ENCODE measurements around the gene NEBL. TPM values are rescaled to one million over a fixed set of nuclear protein-coding genes. Genes with fewer than 3 reads are reported as not detected.

The NEBL gene
- total and polyA plus RNA-seq, 2 experiments from 2014 or later = 6.3 to 12.3 TPM

- Histone ChIP-seq H3K79me2 (no peaks in the 10 kb centered on the region), H3K9me2 (replicated peaks; ENCODE audit: insufficient read depth) (no peaks in the 10 kb centered on the region), H3K27ac (no peak overlapping the region), H3K4me2 (no peak overlapping the region), H4K20me1 (ENCODE audit: insufficient read depth, poor library complexity, severe bottlenecking) (no peaks in the 10 kb centered on the region), H2AFZ (no peak overlapping the region), H3K27me3 (no peaks in the 10 kb centered on the region), H3K4me1 (ENCODE audit: insufficient read depth) (no peaks in the 10 kb centered on the region), H3K9me3 (ENCODE audit: low read depth) (no peaks in the 10 kb centered on the region), H3K36me3 (replicated peaks; ENCODE audit: insufficient read depth, low read depth) (no peaks in the 10 kb centered on the region), H3K4me3 (no peak overlapping the region)
- no peak for DNase-seq (ENCODE audit: low spot score)
- TF ChIP-seq CTCF (IDR thresholded peaks at IDR 0.05; ENCODE audit: poor library complexity) (no peak), EZH2phosphoT487 (IDR thresholded peaks at IDR 0.05; ENCODE audit: low read depth, severe bottlenecking, unreplicated experiment) (no peak), EZH2 (IDR thresholded peaks at IDR 0.05; ENCODE audit: borderline replicate concordance) (no peak)
- WGBS (ENCODE audit: low lambda C conversion rate, missing lambda C conversion rate) = 96% methylated on average over 10 of the region's 10 CpGs
Measured at GRCh38 chr10:20852303-20852702, 44.8 kb downstream of the NEBL start.

- H3K36me3 ChIP-seq (replicated peaks; ENCODE audit: insufficient read depth, low read depth) = no peaks in the 10 kb centered on the region
- no peak overlapping the region for H3K27ac ChIP-seq
- no peak overlapping the region for H3K4me3 ChIP-seq
- no peak for DNase-seq (ENCODE audit: low spot score)
- TF ChIP-seq EZH2phosphoT487 (IDR thresholded peaks at IDR 0.05; ENCODE audit: low read depth, severe bottlenecking, unreplicated experiment) = no peak
- no peak for TF ChIP-seq CTCF (IDR thresholded peaks at IDR 0.05; ENCODE audit: poor library complexity)
- TF ChIP-seq EZH2 (IDR thresholded peaks at IDR 0.05; ENCODE audit: borderline replicate concordance) = no peak
- H3K79me2 ChIP-seq = no peaks in the 10 kb centered on the region
- H3K9me3 ChIP-seq (ENCODE audit: low read depth) = no peaks in the 10 kb centered on the region
- no peaks in the 10 kb centered on the region for H3K9me2 ChIP-seq (replicated peaks; ENCODE audit: insufficient read depth)
- no peaks in the 10 kb centered on the region for H3K4me1 ChIP-seq (ENCODE audit: insufficient read depth)
- 58% methylated on average over 2 of the region's 2 CpGs for WGBS (ENCODE audit: low lambda C conversion rate, missing lambda C conversion rate)
- no peak overlapping the region for H3K4me2 ChIP-seq
- no peaks in the 10 kb centered on the region for H4K20me1 ChIP-seq (ENCODE audit: insufficient read depth, poor library complexity, severe bottlenecking)
- no peak overlapping the region for H2AFZ ChIP-seq
- H3K27me3 ChIP-seq = no peaks in the 10 kb centered on the region
Measured at GRCh38 chr10:20847512-20847911, 49.6 kb downstream of the NEBL start.

DNA sequence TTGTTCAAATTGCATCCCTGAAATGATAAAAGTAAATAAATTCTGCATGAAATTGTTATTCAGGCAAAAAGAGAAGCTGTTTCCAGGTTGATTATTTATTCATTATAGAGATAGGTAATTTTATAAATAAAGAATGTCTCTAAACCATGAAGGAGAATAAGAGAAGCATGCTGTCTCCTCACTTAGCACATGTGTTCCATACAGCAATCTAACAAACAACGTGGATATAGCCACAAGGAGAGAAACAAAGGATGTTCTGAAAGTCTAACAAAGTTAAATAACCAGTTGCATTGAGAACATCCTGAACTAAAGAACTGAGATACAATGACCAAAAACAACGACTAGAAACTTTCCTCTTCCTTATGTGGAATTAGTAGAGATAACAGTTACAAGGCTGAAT lies 50.8 kb downstream of the NEBL start:
- Histone ChIP-seq H3K27ac (no peak overlapping the region), H3K4me3 (no peak overlapping the region), H3K9me2 (replicated peaks; ENCODE audit: insufficient read depth) (no peaks in the 10 kb centered on the region), H2AFZ (no peak overlapping the region), H3K79me2 (no peaks in the 10 kb centered on the region), H3K36me3 (replicated peaks; ENCODE audit: insufficient read depth, low read depth) (no peaks in the 10 kb centered on the region), H3K27me3 (no peaks in the 10 kb centered on the region), H3K4me1 (ENCODE audit: insufficient read depth) (no peaks in the 10 kb centered on the region), H4K20me1 (ENCODE audit: insufficient read depth, poor library complexity, severe bottlenecking) (no peaks in the 10 kb centered on the region), H3K9me3 (ENCODE audit: low read depth) (no peaks in the 10 kb centered on the region), H3K4me2 (no peak overlapping the region)
- WGBS (ENCODE audit: low lambda C conversion rate, missing lambda C conversion rate) = 78% methylated on average over 2 of the region's 2 CpGs
- TF ChIP-seq EZH2 (IDR thresholded peaks at IDR 0.05; ENCODE audit: borderline replicate concordance) (no peak), CTCF (IDR thresholded peaks at IDR 0.05; ENCODE audit: poor library complexity) (no peak), EZH2phosphoT487 (IDR thresholded peaks at IDR 0.05; ENCODE audit: low read depth, severe bottlenecking, unreplicated experiment) (no peak)
- DNase-seq (ENCODE audit: low spot score) = no peak

DNA sequence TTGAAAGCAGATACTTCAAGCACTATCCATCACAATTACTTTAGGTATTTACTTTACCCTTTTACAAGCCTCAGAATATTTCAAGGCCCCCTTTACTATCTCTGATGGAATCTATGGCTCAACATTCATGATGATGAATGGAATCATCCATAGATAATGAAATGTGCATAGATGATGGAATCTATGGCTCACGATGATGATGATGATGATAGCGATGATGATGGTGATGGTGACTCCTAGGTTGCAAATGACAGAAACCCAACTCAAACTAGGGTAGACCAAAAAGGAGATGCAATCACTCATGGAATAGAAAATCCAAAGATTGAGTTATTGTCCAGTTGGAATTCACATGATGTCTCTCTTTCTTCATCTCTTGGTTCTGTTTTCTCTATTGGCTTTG lies 55.7 kb downstream of the NEBL start:
- Histone ChIP-seq H3K4me1 (ENCODE audit: insufficient read depth) (no peaks in the 10 kb centered on the region), H3K27ac (no peak overlapping the region), H4K20me1 (ENCODE audit: insufficient read depth, poor library complexity, severe bottlenecking) (no peaks in the 10 kb centered on the region), H3K79me2 (no peaks in the 10 kb centered on the region), H3K9me3 (ENCODE audit: low read depth) (no peaks in the 10 kb centered on the region), H3K27me3 (no peaks in the 10 kb centered on the region), H3K9me2 (replicated peaks; ENCODE audit: insufficient read depth) (no peaks in the 10 kb centered on the region), H3K4me2 (no peak overlapping the region), H3K4me3 (no peak overlapping the region), H3K36me3 (replicated peaks; ENCODE audit: insufficient read depth, low read depth) (no peaks in the 10 kb centered on the region), H2AFZ (no peak overlapping the region)
- no peak for DNase-seq (ENCODE audit: low spot score)
- TF ChIP-seq EZH2phosphoT487 (IDR thresholded peaks at IDR 0.05; ENCODE audit: low read depth, severe bottlenecking, unreplicated experiment) (no peak), CTCF (IDR thresholded peaks at IDR 0.05; ENCODE audit: poor library complexity) (no peak), EZH2 (IDR thresholded peaks at IDR 0.05; ENCODE audit: borderline replicate concordance) (no peak)
- 90% methylated on average over 2 of the region's 2 CpGs for WGBS (ENCODE audit: low lambda C conversion rate, missing lambda C conversion rate)
